ENCODE measurements around the gene PIK3C2B.
A peak's percentile ranks its signal among the peaks of the same experiment; 100 is the strongest.

PIK3C2B gene

DNA sequence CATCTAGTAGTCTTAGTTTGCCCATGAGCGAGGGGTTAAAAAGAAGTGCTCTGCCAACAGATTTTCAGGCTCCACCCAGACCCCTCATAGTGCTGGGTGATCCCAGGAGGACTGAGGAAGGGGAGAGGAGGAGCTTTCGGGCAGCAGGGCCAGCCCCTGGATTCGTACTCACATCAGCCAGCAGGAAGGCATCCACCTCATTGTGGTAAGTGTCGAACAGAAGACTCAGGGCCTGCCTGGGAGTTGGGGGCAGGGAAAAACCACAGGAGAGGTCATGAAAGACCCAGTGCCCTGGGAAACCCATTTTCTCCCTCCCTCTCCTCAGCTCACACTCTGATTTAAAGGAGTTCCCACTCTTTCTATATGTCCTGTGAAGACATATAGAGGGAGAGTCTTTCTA is 34.9 kb downstream of the PIK3C2B start:
- no peak for DNase-seq

DNA sequence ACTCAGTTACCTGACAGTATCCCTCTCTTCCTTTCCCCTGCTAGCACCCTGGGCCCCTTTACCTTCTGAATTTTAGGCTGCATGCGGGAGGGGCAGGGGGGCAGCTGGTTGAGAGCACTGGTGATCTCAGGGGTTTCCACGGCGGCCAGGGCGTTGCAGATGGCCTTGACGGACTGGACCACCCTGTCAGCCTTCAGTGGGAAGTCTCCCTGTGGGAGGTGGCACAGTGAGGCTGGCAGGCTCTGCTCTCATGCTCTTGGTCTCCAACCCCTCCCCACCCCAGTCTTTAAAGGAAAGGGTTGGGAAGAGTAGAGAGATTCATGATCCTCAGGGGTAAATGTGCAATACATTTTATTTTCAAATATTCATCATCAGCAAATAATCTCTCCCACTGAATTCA is 36.9 kb downstream of the PIK3C2B start:
- no peak for DNase-seq

DNA sequence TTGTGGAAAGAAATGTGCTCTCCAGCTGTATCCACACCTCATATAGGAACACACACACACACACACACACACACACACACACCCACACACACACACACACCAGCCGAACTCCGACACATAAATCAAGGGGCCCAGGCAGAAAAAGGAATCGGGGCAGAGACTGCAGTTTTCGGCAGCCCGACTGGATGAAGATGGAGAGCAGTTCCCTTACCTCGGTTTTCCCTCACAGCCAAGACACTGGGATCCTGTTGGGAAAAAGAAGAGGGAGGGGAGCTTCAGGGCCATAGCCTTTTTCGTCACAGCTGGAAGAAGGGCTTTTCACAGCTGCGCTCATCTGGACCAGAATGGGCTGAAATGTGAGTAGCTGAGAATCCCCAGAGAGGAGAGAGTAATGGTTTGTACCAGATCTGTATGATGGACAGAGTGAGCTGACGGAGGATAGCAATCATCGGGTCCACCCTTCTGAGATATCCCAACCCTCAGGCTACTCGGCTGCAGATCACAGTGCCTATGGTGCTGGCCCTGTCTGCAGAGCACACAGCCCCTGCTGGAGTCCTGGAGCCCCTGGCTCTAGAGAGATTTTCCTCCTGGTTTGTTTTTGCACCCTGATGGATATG is 37.7 kb downstream of the PIK3C2B start:
- no peak for DNase-seq

DNA sequence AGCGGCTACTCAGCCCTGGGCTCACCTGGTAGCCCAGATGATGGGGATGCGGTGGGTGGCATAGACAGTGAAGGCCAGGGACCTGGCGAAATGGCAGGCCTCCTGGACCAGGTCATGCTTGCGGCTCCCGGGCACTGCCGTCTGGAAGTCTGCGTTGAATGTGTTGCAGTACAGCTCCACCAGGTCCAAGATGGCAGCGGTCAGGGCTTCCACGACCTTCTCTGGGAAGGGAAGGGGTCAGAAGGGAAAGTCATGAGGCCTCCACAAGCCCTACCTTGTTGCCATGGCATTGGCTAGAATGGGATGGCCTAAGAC is 38.8 kb downstream of the PIK3C2B start:
- DNase-seq: no peak

DNA sequence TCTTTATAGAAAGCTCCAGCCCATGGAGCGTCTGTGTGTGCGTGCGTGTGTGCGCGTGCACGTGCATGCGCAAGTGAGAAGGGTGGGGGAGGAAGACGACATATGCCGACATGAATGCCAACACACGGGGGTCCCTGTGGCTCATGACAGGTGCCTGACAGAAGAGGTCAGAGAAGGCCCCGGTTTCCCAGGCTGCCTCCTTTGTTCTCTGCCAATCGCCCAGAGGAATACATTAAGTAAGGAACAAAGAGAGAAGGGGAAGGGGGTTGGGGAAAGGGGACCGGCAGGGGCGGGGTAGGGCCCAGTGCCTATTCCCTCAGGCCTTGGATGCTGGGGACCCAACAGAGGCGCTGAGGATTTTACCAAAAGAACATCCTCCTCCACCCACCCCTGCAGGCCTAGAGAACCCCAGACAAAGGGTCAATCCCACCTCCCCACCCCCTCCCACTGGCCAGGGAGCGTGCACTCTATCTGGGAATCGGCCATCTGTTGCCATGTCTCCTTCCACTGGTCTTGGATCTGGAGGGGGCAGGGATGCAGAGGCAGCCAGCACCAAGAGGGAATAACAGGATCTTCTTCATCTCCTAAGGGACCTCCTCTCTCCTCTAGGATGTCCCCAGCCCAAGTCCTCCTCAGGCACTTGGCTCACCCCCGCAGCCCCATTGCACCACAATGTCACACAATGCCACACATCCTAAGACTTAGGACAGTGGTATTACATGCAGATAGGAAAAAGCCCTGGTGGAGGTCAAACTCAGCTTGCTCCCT is 39.4 kb downstream of the PIK3C2B start:
- no peak for DNase-seq

DNA sequence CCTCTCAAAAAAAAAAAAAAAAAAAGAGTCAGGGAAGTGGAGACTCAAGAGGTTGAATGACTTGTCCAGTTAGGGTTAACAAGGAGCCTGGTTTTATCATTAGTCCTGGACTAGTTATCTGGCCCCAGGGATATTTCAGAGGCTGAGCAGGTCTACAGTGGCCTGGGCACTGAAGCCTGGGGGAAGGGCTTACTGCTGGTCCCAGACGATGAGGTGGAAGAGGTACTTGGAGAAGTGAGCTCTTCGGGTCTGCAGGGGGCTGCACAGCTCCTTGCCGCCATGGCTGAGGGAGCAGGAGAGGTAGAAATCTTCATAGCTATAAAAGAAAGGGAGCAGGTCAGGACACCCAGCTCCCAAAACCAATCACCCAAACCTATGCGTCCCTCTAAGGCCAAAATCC is 40.1 kb downstream of the PIK3C2B start:
- DNase-seq: no peak

DNA sequence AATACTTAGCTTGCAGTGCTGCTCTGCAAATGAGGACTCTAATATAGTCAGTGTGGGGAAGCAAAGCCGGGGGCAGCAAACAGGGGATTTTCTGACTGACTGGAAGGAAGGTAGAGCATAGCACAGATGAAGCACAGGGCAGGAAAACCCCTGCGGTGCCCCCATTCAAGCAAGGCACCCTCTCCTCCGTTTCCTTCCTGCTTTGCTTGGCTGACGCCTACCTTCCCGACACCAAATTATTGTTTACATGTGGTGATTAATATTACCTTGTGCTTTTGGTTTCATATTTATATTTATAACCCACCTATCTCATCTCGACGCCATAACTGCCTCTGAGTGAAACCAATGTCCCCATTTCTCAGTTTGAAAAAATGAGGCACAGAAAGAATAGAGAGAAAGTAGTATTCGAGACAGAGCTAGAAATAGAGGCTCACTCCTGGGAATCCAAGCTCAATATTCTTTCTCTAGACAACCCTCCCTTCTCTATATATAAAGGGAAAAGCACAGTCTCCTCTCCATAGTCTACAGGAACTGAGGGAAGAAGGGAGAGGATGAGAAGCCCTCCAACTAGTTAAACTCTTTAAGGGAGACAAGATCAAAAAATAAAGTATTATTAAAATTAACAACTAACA is 41.3 kb downstream of the PIK3C2B start:
- no peak for DNase-seq

DNA sequence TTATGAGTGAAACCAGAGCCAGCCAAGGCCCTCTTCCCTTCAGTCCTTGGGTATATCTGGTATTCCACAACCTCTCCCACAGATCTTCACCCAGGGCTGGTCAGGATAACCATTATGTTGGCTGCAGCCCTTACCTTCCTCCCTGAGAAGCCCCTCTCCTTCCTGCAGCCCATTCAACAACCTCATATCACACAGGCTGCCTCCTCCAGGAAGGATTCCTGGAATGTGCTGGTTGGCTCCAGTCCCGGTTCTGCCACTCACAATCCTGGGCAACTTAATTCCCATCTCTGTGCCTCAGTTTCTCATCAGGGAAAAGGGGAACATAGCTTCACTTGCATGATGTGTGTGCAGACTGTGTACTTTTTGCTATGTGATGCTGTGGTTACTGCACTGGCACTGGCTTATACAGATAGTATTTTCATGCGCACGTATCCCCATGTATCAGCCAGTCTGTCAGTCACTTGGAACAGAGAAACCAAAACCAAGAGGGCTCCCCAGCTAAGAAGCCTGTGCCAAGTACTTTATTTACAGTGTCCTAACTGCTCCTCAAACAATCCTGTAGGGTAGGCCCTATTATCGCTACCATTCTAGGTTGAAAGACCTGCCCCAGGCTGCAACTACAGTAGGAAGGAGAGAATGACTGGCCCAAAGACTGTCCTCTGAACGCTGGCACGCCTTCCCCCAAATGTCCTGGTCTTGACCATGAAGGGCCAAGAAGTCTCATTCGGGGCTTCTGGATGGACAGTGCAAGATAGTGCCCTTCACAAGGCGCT is 43.1 kb downstream of the PIK3C2B start:
- no peak for DNase-seq

DNA sequence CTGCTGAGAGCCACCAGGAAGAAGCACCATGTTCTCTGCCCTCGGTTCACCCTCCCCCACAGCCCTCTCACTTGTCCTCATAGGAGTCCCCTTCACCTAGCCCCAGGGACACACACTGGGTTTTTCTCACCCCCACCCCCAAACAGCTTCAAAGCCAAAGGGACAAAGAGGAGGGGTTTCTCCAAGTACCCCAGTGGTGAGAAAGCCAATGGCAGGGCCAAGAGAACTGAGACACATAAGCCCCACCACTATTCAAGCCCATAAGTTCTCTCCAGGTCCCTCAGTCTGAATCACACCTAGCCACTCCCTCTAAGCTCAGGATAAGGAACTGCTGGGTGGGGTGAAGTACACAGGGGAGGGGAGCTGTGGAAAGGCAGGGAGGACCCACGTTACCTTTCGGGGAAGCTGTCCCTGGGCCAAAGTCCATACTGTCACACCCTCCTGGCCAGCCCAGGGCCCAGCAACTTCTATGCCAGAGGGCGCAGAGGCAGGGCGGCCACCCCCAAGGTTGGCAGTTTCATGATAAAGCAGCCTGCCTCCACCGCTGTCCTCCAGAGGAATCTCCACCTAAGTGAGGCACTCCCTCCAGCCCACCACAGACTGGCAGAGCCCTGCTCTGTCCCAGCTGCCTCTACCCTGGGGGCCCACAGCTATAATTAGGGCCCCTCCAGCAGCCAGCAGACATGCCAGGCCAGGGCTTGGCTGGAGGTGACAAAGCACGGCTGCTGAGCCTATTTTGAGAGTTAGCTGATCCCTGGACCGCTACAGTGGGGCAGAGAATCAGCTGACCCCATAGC is 43.9 kb downstream of the PIK3C2B start:
- no peak for DNase-seq

DNA sequence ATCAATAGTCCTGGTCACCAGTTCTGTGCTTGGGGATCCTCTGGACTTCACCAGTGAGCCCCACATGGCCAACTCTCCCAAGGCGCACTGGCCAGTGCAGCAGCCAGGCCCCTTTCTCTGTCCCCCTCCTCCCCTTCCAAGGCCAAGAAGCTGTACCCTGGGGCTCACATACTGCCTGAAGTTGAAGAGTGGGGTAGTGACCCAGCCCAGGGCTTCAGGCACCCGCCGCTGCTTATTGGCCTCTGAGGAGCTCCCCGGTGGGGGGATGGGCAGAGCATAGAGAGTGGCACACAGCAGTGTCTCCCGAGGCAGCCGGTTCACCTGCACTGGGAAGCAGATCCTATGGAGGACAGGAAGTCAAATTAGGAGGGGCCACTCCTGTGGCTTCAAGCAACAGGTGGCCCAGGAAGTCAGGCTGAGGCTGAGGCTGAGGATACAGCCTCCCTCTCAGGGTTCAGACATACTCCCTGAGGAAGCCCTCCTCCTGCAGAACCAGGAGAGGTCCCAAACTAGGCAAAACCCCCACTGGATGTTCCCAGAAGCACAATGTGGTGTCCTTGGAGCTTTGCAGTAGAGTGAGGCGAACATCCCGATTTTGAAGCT is 44.8 kb downstream of the PIK3C2B start:
- no peak for DNase-seq

DNA sequence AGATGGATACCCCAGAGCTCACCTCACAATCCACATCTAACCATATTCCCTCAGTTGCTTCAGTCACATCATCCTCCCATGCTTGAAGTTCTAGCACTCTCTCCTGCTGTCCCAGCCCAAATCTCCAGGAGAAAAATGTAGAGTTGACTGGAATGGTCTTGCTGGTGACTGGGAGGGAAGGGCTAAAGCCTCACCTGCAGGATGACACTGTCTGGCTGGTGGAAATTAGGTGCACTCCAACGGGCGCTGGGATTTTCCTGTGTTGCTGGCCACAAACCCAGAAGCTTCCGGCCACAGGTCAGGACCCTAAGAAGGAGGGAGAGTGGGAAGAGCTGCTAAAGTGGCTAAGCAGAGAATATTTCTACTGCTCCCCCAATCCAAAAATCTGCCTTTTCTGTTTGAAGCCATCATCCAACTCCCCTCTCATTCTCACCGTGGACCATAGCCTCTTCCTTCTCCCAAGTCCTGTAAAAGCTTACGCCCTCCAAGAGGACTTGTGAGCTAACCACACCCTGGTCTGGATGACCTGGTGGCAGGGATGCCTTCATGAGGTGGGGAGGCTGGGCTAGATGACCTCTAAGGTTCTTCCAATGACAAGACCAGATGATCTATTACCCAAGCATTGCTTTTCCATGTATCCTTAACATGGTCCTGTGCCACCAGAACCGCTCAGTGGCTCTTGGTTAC is 45.5 kb downstream of the PIK3C2B start:
- DNase-seq: no peak

DNA sequence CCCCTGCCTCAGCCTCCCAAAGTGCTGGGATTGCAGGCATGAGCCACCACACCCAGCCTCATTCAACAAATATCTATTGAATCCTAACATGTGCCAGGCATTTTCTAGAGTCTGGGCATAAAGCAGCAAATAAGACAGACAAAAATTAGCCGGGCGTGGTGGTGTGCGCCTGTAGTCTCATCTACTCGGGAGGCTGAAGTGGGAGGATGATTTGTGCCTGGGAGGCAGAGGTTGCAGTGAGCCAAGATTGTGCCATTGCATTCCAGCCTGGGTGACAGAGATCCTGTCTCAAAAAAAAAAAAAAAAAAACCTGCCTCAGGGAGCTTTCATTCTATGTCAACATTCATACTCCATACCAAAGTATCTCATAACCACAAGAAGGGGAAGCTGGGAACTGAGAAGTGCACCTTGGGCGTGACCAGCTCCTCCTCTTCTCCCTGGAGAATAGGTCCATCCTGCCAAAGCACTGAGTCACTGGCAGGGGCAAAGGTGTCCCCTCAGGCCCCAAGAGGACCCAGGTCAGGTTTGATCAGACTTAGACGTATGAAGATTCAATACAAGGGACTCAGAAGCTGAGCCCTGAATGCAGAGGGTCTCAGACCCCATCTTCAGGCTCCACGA is 46.2 kb downstream of the PIK3C2B start:
- DNase-seq: no peak

DNA sequence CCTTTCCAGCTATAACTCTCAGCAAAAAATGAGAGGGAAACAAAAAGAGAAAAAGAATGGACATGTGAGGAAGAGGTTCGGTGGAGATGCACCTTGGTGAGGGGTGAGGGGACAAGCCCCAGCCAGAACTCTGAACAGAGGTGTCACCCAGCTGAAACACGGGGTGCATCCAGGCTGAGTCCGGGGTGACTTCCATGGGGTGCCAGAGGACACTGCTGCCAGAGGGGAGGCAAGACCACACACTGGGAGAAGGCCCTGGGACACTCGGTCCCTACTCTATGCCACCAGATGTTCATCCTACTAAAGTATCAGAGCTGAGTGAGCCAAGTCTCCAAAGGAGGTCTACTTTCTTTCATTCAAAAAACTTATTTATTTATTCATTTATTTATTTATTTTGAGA is 46.9 kb downstream of the PIK3C2B start:
- no peak for DNase-seq

DNA sequence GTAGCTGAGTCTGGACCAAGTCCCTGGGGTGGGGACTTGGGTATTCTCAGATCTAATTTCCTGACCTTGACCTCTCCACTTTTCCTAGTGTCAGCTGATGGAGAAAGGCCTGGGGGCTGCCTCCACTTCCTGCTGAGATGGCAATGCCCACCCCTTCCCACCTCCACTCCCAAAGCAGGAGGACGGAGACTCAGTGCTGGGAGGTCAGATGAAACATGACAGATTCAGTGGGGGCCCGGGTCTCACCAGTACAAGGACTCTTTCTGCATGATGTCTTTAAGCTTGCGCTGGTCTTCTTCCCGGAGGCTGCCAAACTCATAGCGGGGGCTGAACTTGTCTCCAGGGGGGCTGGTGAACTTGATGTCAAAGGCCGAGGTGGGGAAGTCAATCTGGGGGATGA is 47.4 kb downstream of the PIK3C2B start:
- DNase-seq: no peak

DNA sequence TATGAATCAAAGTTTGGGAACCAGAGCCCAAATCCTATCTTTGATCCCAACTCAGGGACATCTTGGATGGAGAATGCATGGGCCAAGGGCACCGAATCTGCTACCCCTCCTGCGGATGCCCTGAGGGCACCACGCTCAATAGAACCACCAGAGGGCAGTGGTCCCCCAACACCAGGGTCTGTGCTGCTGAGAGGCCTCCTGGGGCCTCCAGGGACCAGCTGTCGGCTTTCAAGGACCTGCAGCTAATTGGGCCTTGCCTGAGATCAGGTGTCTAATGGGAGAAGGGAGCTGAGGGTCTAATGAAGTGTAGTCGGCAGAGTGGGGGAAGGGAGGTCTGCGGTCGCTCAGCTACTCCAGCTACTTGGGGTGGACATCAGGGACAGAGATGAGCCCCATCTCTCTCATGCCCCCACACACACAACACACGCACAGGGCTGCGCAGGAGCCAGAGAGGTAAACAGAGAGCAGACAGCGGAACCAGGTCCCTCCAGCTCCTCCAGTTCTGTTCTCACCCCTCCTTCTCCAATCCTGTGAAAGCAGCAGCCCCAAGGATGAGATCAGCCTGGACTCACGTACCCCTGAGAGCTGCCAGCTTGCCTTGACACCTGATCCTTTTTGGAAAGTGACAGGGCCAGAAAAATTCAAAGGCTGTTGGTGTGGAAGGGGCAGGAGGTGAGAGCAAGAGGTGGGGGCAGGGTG is 48.0 kb downstream of the PIK3C2B start:
- DNase-seq: peak; percentile 29 to 35

DNA sequence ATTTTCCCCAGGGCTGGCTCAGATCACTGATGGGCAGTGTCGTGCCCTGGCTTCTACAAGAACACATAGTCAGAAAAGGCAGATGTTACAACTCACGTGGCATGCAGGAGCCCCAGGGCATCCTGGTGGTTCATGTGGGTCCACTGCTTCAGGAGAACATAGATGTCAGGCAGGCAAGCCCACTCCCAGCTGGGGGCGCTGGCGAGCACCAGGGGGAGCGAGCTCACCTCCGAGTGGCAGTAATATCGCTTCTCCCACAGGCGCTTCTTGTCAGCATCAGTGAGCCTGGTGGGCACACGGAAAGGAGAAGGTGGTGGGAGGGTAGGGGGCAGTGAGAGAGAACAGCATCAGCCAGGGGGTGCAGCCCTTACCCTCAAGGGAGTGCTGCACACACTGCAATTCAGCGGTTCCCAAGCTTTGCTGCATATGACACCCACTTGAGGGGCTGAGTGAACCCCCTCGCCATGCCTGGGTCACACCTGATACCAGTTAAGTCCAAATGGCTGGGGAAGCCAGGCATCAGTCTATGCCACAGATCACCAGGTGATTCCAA is 48.7 kb downstream of the PIK3C2B start:
- DNase-seq: peak; percentile 3 to 15

Data from AML-193 (cell line).